IPS-NIHi11 (cell line): ENCODE data around the gene OR8H1.

Experiments used
- DNase-seq: peaks from one replicate; pipeline ENCODE4 v3.0.0; 2012; ENCODE audit warnings: mixed read lengths, low spot score

Gene OR8H1

GRCh38 chr11:56292154-56292553, at the start of gene OR8H1:
Gene OR8H1, minus strand, starts transcription at chr11:56292254. Its CDS starts 1,192 bp downstream, at chr11:56291062.
- DNase-seq = no peak

GRCh38 chr11:56340289-56340688, 48.2 kb upstream of the OR8H1 start:
- no peak for DNase-seq

DNA sequence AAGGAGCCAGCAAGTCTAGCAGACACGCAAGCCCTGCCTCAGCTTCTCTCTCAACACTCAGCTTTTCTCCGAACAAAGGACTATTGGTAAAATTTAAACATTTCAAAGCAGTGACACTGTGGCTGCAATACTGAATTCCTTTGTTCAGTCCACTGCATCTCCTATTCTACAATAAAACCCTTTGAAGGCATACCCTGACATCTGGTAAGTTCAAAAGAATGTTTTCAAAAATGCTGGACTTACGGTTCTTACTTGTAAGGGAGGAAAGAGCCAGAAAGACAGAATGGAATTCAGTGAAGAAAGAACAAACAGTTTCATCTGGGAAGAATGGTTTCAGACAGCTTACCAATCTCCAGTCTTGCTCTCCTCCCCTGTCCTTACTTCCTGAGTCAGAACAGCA, 41.1 kb upstream of the OR8H1 start:
- DNase-seq = no peak

GRCh38 chr11:56331861-56332491, 39.9 kb upstream of the OR8H1 start:
- DNase-seq = peak; percentile 10

GRCh38 chr11:56314844-56315243, 22.8 kb upstream of the OR8H1 start, which contains the start of gene OR8K3:
Gene OR8K3, plus strand, starts transcription at chr11:56315144. Its CDS starts 3,163 bp downstream, at chr11:56318307.
- no peak for DNase-seq

DNA sequence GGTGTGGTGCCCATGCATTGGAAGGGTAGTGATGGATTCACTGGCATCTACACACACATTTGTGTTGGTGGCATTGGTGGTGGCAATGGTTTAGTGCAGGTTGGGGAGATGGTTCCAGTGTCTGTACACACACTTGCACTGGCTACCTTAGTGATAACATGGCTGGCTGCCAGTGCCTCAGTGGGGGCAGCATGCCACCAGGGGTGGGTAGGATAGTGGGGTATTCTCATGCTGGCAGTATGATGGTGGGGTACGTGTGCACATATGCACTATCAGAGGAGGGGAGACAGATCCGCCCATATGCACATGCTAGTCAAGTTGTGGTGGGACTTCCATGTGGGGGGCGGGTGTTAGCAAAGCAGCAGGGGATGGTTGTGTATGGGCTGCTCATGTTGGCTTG, 15.8 kb upstream of the OR8H1 start:
- no peak for DNase-seq

- no peak for DNase-seq
These were observed 4.8 kb upstream of the OR8H1 start for GRCh38 chr11:56296898-56297297.

DNA sequence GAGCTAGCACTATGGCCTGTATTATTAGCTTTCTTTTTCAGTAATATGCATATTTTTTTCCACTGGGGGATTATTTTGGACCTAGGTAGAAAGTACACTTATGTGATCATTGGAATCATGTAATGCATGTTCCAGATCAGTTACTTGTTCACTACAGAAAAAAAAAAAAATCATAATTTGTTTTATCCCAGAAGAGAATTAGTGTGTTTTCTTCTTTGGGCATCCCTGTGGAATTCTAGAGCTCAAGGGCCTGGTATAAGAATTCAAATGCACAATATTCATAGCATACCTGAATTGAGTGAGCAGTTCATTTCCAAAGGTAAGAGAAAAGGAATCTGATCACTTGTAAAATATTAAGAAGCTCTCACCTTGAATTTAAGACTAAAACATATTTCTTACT, 18.2 kb downstream of the OR8H1 start, which contains the start of gene OR5T1:
Gene OR5T1 (plus strand): TSS at position 301 of the 400 bp plus-strand sequence. CDS start 1,485 bp downstream, outside the sequence.
- DNase-seq = no peak

GRCh38 chr11:56271092-56271491, 21.0 kb downstream of the OR8H1 start:
- no peak for DNase-seq

DNA sequence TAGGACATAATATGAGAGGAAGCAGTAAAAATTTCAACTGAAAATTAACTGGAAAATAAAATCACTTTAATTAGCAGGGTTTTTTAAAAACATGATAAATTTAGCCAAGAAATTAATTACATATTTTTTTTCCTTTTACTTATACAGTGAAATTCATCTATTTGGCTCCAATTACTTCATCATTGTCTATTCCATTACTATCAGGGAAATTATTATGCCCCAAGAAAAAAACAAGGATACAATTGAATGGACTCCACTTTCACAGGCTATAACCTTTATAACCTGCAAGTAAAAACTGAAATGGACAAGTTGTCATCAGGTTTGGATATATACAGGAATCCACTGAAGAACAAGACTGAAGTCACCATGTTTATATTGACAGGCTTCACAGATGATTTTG, 40.1 kb downstream of the OR8H1 start, which contains the start of gene OR5T3:
Gene OR5T3 (plus strand): TSS at position 301 of the 400 bp plus-strand sequence. CDS start 0 bp downstream, at position 301.
- no peak for DNase-seq
